ENCODE results near the gene UBE3B. TPM values are rescaled to one million over a fixed set of nuclear protein-coding genes. Genes with fewer than 3 reads are reported as not detected.

UBE3B gene
- total RNA-seq, 1 experiment from 2014 or later = 29.3 TPM

GRCh38 chr12:109477963-109478315, 505 bp downstream of the UBE3B start (continued):
- TF ChIP-seq USF1 (CRISPR knock-in tag; IDR thresholded peaks at IDR 0.05) = no peak
- no peak for TF ChIP-seq NR2C2 (CRISPR knock-in tag; IDR thresholded peaks at IDR 0.05)

GRCh38 chr12:109479761-109480160, 2.3 kb downstream of the UBE3B start:
- ChIA-PET POLR2A (no interaction called here), CTCF (interaction anchor here (1.5 kb wide), 1 partner anchor 52 kb away, joined by 5 read pairs; no protein-coding TSS in a partner anchor)

GRCh38 chr12:109480356-109480755, 2.9 kb downstream of the UBE3B start:
- TF ChIP-seq ATF6 (CRISPR knock-in tag; IDR thresholded peaks at IDR 0.05) (no peak), ERG (CRISPR knock-in tag; IDR thresholded peaks at IDR 0.05) (no peak), GTF2I (CRISPR knock-in tag; conservative IDR thresholded peaks at IDR 0.05) (no peak), SP1 (CRISPR knock-in tag; conservative IDR thresholded peaks at IDR 0.05) (no peak), KAT7 (CRISPR knock-in tag; IDR thresholded peaks at IDR 0.05; ENCODE audit: borderline replicate concordance) (no peak), MYBL2 (CRISPR knock-in tag; IDR thresholded peaks at IDR 0.05) (no peak), NR2C2 (CRISPR knock-in tag; IDR thresholded peaks at IDR 0.05) (no peak), USF2 (CRISPR knock-in tag; IDR thresholded peaks at IDR 0.05) (no peak), E2F1 (CRISPR knock-in tag; IDR thresholded peaks at IDR 0.05) (no peak), ZMAT4 (CRISPR knock-in tag; IDR thresholded peaks at IDR 0.05) (no peak), ELF4 (CRISPR knock-in tag; IDR thresholded peaks at IDR 0.05; ENCODE audit: low read depth) (no peak), NFYB (CRISPR knock-in tag; conservative IDR thresholded peaks at IDR 0.05; ENCODE audit: low read depth) (no peak), ZNF138 (CRISPR knock-in tag; conservative IDR thresholded peaks at IDR 0.05) (no peak), AR (CRISPR knock-in tag; IDR thresholded peaks at IDR 0.05) (no peak), ZBTB21 (CRISPR knock-in tag; IDR thresholded peaks at IDR 0.05; ENCODE audit: borderline replicate concordance) (no peak)
- peaks cover 20% of the 10 kb centered on the region for H3K4me1 Mint-ChIP-seq
- H3K27ac Mint-ChIP-seq = no peak overlapping the region
- no peak for ATAC-seq
- POLR2A ChIA-PET = no interaction called here
- no peaks in the 10 kb centered on the region for H3K9me3 Mint-ChIP-seq
- H3K4me3 Mint-ChIP-seq = no peak overlapping the region
- H3K36me3 Mint-ChIP-seq = peaks cover 16% of the 10 kb centered on the region
- CTCF ChIA-PET = interaction anchor here (1.0 to 1.5 kb wide), 2 partner anchors 48 to 52 kb away, joined by 3 to 5 read pairs; no protein-coding TSS in a partner anchor
- no peak for DNase-seq (ENCODE audit: low spot score)
- H3K27me3 Mint-ChIP-seq (ENCODE audit: low read depth) = no peaks in the 10 kb centered on the region

More at GRCh38 chr12:109479761-109480160, 2.3 kb downstream of the UBE3B start:
- Mint-ChIP-seq H3K4me1 (peaks cover 24% of the 10 kb centered on the region), H3K9me3 (no peaks in the 10 kb centered on the region), H3K36me3 (peaks cover 10% of the 10 kb centered on the region), H3K4me3 (no peak overlapping the region), H3K27me3 (ENCODE audit: low read depth) (no peaks in the 10 kb centered on the region), H3K27ac (no peak overlapping the region)
- ATAC-seq = no peak
- TF ChIP-seq TP53 (CRISPR knock-in tag; IDR thresholded peaks at IDR 0.05) = no peak
- no peak for TF ChIP-seq RELA (CRISPR knock-in tag; IDR thresholded peaks at IDR 0.05; ENCODE audit: borderline replicate concordance)
- TF ChIP-seq ZNF671 (CRISPR knock-in tag; IDR thresholded peaks at IDR 0.05) = no peak
- TF ChIP-seq ETV6 (CRISPR knock-in tag; IDR thresholded peaks at IDR 0.05) = no peak
- TF ChIP-seq FOXP1 (CRISPR knock-in tag; IDR thresholded peaks at IDR 0.05; ENCODE audit: borderline replicate concordance) = no peak
- DNase-seq (ENCODE audit: low spot score) = no peak
